ENCODE measurements around the gene IFITM5.
"Not testable (repeated sequence)": the region's sequence is repeated elsewhere in the genome, so short reads cannot be mapped to it uniquely, and the experiment has no call there.

IFITM5 gene

GRCh38 chr11:299081-299891 is at the start of gene IFITM5:
Gene IFITM5, minus strand, starts transcription at chr11:299526. Its CDS starts 36 bp downstream, at chr11:299490.
- Mint-ChIP-seq H3K9me3 (no peaks in the 10 kb centered on the region), H3K4me1 (ENCODE audit: low read depth) (peaks cover 20% of the 10 kb centered on the region), H3K4me3 (no peak within 1 kb of the TSS), H3K27me3 (no peaks in the 10 kb centered on the region), H3K36me3 (ENCODE audit: low read depth) (peaks cover 3% of the 10 kb centered on the region), H3K27ac (no peak within 1 kb of the TSS)
- DNase-seq: no peak

- no peaks in the 10 kb centered on the region for H3K36me3 Mint-ChIP-seq (ENCODE audit: low read depth)
- H3K4me3 Mint-ChIP-seq: no peak overlapping the region
- no peaks in the 10 kb centered on the region for H3K27me3 Mint-ChIP-seq
- peaks cover 17% of the 10 kb centered on the region for H3K4me1 Mint-ChIP-seq (ENCODE audit: low read depth)
- no peak for DNase-seq
- H3K27ac Mint-ChIP-seq: no peak overlapping the region
- H3K9me3 Mint-ChIP-seq: no peaks in the 10 kb centered on the region
These were observed 47.2 kb upstream of the IFITM5 start for GRCh38 chr11:346529-346928.

- Mint-ChIP-seq H3K27ac (no peak overlapping the region), H3K9me3 (no peaks in the 10 kb centered on the region), H3K4me1 (ENCODE audit: low read depth) (peaks cover 11% of the 10 kb centered on the region), H3K27me3 (no peaks in the 10 kb centered on the region), H3K36me3 (ENCODE audit: low read depth) (no peaks in the 10 kb centered on the region), H3K4me3 (no peak overlapping the region)
- DNase-seq: no peak
These were observed 45.7 kb upstream of the IFITM5 start for GRCh38 chr11:344836-345578.

GRCh38 chr11:342328-342727 is 43.0 kb upstream of the IFITM5 start:
- Mint-ChIP-seq H3K36me3 (ENCODE audit: low read depth) (no peaks in the 10 kb centered on the region), H3K27me3 (no peaks in the 10 kb centered on the region), H3K4me1 (ENCODE audit: low read depth) (peaks cover 11% of the 10 kb centered on the region), H3K9me3 (no peaks in the 10 kb centered on the region), H3K4me3 (no peak overlapping the region), H3K27ac (no peak overlapping the region)
- no peak for DNase-seq

DNA sequence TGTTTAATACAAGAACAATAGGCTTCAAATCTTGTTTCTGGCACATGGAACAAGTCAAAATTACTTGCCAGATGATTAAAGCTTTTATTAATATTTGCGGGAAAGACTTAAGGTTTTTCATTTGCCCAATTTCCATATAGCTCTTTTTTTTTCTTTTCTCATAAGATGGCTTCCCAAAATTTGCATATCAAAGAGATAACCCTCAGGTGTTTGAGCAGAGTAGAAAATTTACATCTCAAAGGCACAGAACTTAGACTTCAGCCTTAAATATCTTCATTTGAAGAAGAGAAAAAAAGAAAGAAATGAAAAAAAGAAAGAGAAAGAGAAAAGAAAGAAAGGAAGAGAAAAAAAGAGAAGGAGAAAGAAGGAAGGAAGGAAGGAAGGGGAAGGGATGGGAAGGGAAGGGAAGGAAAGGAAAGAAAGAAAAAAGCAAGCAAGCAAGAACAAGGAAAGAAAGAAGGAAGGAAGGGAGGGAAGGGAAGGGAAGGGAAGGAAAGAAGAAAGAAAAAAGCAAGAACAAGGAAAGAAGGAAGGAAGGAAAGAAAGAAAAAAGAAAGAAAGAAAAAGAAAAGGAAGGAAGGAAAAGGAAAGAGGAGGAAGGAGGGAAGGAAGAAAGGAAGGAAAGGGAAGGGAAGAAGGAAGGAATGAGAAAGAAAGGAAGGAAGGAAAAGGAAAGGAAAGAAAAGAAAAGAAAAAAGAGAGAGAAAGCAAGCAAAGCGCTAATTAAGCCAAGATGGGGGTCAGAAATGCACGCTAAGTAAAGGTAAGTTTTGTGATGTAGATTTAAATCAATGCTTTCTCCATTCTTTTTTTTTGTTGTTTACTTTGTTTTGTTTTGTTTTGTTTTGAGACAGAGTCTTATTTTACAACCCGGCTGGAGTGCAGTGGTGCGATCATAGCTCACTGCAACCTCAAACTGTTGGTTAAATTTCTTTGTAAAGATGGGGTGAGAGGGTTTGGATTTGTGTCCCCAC is 41.5 kb upstream of the IFITM5 start:
- no peaks in the 10 kb centered on the region for H3K36me3 Mint-ChIP-seq (ENCODE audit: low read depth)
- no peak overlapping the region for H3K4me3 Mint-ChIP-seq
- no peaks in the 10 kb centered on the region for H3K9me3 Mint-ChIP-seq
- no peak for DNase-seq
- H3K27ac Mint-ChIP-seq: no peak overlapping the region
- no peaks in the 10 kb centered on the region for H3K27me3 Mint-ChIP-seq
- peaks cover 22% of the 10 kb centered on the region for H3K4me1 Mint-ChIP-seq (ENCODE audit: low read depth)

DNA sequence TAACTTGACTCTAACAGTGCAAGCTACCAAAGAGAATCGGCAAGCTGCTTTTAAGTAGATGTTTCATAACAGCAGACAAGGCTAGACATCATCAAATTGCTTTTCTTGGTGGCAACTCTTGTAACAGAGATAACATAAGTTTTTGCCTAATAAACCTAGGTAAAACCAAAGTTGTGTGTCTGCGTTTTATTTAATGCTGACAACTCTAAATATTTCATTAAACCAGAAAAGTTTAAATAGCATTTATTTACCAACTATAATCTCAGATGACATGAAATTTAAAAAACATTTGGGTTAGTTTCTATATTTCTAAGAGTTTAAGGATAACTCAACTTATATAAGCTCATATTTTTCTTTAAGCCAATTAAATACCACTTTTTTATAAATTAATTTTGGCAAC is 40.6 kb upstream of the IFITM5 start:
- no peak overlapping the region for H3K4me3 Mint-ChIP-seq

DNA sequence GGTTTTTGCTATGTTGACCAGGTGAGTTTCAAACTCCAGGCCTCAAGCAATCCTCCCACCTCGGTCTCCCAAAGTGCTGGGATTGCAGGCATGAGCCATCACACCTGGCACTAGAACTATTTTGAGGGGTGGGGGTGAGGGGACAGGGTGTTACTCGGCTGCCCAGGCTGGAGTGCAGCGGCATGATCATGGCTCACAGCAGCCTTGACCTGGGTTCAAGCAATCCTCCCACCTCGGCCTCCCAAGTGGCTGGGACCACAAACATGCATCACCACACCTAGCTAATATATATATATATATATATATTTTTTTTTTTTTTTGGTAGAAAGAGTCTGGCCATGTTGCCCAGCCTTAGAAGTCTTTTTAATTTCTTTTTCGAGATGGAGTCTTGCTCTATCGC is 38.4 kb upstream of the IFITM5 start:
- Mint-ChIP-seq H3K9me3 (no peaks in the 10 kb centered on the region), H3K27ac (no peak overlapping the region), H3K36me3 (ENCODE audit: low read depth) (no peaks in the 10 kb centered on the region), H3K4me1 (ENCODE audit: low read depth) (peaks cover 29% of the 10 kb centered on the region), H3K4me3 (no peak overlapping the region), H3K27me3 (no peaks in the 10 kb centered on the region)
- peak; percentile 14 for DNase-seq

More for the DNA sequence above, 40.6 kb upstream of the IFITM5 start:
- DNase-seq: no peak
- Mint-ChIP-seq H3K4me1 (ENCODE audit: low read depth) (peaks cover 26% of the 10 kb centered on the region), H3K9me3 (no peaks in the 10 kb centered on the region), H3K36me3 (ENCODE audit: low read depth) (no peaks in the 10 kb centered on the region), H3K27ac (no peak overlapping the region), H3K27me3 (no peaks in the 10 kb centered on the region)

- Mint-ChIP-seq H3K9me3 (no peaks in the 10 kb centered on the region), H3K27me3 (no peaks in the 10 kb centered on the region), H3K27ac (peak overlapping the region; percentile 1), H3K4me1 (ENCODE audit: low read depth) (peaks cover 31% of the 10 kb centered on the region), H3K36me3 (ENCODE audit: low read depth) (no peaks in the 10 kb centered on the region), H3K4me3 (no peak overlapping the region)
- DNase-seq: peak; percentile 17
These were observed 37.4 kb upstream of the IFITM5 start for GRCh38 chr11:336659-337198.

GRCh38 chr11:335779-336658 is 36.7 kb upstream of the IFITM5 start:
- no peaks in the 10 kb centered on the region for H3K36me3 Mint-ChIP-seq (ENCODE audit: low read depth)
- peaks cover 36% of the 10 kb centered on the region for H3K4me1 Mint-ChIP-seq (ENCODE audit: low read depth)
- no peak overlapping the region for H3K4me3 Mint-ChIP-seq
- H3K9me3 Mint-ChIP-seq: no peaks in the 10 kb centered on the region
- H3K27ac Mint-ChIP-seq: peak overlapping the region; percentile 1
- H3K27me3 Mint-ChIP-seq: no peaks in the 10 kb centered on the region
- peak; percentile 19 for DNase-seq

DNA sequence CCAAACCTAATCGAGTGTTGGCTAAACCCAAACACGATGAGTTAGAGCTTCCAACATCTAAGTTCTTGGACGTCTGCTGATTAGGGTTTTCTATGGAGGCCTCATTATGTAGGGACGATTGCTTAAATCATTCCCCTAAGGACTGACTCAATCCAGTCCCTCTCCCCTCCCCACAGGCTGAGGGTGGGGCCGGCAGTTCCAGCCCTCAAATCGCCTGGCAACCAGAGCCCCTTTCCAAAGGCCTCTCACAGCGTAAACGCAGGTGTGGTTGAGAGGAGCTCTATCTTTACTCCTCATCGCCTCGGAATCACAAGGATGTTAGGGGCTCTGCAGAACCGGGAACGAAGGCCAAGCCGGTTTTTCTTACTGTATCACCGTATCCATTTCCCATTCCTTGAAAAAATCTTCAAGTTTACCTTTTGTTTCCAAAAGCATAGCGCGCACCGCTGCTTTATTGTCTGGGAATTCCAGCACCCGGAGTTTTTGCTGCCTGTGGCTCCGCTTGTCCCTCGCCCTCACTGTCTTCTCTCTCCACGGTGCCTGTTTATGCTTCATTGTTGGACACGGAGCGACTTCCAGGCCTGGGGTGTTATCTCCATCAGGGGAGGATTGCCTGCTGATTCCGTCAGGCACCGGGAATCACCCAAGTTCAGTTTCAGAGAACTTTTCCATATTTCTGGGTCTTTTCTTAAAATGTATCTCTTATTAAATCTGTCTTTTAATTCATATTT is 35.1 kb upstream of the IFITM5 start:
- H3K4me1 Mint-ChIP-seq (ENCODE audit: low read depth): peaks cover 48% of the 10 kb centered on the region
- H3K4me3 Mint-ChIP-seq: no peak overlapping the region
- H3K36me3 Mint-ChIP-seq (ENCODE audit: low read depth): no peaks in the 10 kb centered on the region
- H3K27ac Mint-ChIP-seq: no peak overlapping the region
- no peaks in the 10 kb centered on the region for H3K27me3 Mint-ChIP-seq
- H3K9me3 Mint-ChIP-seq: no peaks in the 10 kb centered on the region
- peak; percentile 17 for DNase-seq

DNA sequence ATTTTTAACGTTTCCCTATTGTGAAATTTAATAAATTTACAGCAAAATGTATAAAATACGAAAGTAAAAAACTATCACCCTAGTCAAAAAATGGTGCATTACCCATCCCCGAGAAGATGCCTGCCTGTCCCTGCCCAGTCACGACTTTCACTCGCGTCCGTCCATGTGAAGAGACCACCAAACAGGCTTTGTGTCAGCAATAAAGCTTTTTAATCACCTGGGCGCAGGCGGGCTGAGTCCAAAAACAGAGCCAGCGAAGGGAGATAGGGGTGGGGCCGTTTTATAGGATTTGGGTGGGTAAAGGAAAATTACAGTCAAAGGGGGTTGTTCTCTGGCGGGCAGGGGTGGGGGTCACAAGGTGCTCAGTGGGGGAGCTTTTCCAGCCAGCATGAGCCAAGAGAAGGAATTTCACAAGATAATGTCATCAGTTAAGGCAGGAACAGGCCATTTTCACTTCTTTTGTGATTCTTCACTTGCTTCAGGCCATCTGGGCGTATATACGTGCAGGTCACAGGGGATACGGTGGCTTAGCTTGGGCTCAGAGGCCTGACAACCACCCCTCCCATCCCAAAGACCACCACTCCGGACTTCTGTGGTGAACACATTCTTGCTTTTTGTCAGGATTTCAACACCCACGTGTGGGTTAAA is 34.4 kb upstream of the IFITM5 start:
- peaks cover 53% of the 10 kb centered on the region for H3K4me1 Mint-ChIP-seq (ENCODE audit: low read depth)
- not testable (repeated sequence) for H3K27me3 Mint-ChIP-seq; H3K36me3 Mint-ChIP-seq (ENCODE audit: low read depth); H3K9me3 Mint-ChIP-seq; H3K27ac Mint-ChIP-seq; H3K4me3 Mint-ChIP-seq
- DNase-seq: peak; percentile 16

DNA sequence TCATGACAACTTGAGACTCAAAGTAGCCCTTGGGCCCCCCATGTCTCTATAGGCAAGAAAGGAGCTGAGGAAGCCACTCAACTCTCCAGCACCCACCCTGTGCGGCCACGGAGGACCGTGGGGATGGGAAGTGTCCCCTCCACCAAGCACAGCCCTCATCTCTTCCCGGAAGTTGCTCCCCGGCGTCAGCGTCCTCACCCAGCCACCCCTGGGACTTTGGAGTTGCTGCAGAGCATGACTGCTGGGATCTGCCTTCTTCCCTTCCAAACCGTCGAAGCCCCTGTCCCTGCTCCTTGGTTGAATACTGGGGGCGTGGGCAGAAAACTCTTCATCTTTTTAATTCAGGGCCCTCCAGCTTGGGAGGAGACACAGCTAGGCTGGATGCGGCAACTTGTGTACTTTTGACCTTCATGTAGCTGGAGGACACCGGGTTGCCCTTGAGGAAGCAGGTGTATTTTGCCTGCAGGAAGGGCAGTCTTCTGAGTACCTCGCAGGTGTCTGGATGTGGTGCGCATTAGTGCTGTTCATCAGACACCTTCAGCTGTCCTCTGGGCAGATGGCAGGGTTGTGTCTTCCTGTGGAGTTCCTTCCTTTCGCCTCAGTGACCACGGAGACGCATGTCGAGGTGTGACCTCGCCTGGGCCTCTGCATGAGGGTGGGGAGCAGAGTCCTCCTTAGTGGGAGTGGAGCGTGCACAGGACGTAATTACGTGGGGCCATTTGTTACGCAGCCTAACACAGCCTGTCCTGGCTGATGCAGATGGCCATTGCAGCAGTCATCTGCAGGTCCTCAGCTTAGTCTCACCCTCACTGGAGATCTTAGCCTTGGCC is 33.5 kb upstream of the IFITM5 start:
- no peaks in the 10 kb centered on the region for H3K36me3 Mint-ChIP-seq (ENCODE audit: low read depth)
- H3K27me3 Mint-ChIP-seq: no peaks in the 10 kb centered on the region
- DNase-seq: peak; percentile 25
- peaks cover 57% of the 10 kb centered on the region for H3K4me1 Mint-ChIP-seq (ENCODE audit: low read depth)
- H3K27ac Mint-ChIP-seq: no peak overlapping the region
- no peaks in the 10 kb centered on the region for H3K9me3 Mint-ChIP-seq
- H3K4me3 Mint-ChIP-seq: no peak overlapping the region

Measured in activated T-cell treated with anti-CD3 and anti-CD28 coated beads, Interleukin-2, amount 50 U/mL, for 24 hours (primary cell).